ENCODE data around the gene TM9SF1. TPM values are rescaled to one million over a fixed set of nuclear protein-coding genes. Genes with fewer than 3 reads are reported as not detected.
"Not testable (repeated sequence)": the region's sequence is repeated elsewhere in the genome, so short reads cannot be mapped to it uniquely, and the experiment has no call there.

The TM9SF1 gene
- total and polyA plus RNA-seq, 8 donors, result 28.1 to 72.5 (median 35.2) TPM

- Histone ChIP-seq H3K27me3 (no peaks in the 10 kb centered on the region), H3K4me3 (no peak overlapping the region), H3K36me3 (peaks cover 0 to 19% of the 10 kb centered on the region in 2 donors), H3K4me1 (peaks cover 7 to 16% of the 10 kb centered on the region in 2 donors), H3K9me3 (no peaks in the 10 kb centered on the region), H3K27ac (no peak overlapping the region)
- intact Hi-C loops (cut with DNase I), result no loop called here
- no peak for TF ChIP-seq CTCF (IDR thresholded peaks at IDR 0.05)
- ATAC-seq, result no peak
- no peak for DNase-seq
Observed at GRCh38 chr14:24226473-24226872, 31.2 kb upstream of the TM9SF1 start.

GRCh38 chr14:24224618-24225071 lies 29.4 kb upstream of the TM9SF1 start:
- no peak for ATAC-seq
- Histone ChIP-seq H3K9me3 (no peaks in the 10 kb centered on the region), H3K27me3 (no peaks in the 10 kb centered on the region), H3K27ac (peak overlapping the region in 1 of 2 donors; percentile 43), H3K36me3 (peaks cover 0 to 19% of the 10 kb centered on the region in 2 donors), H3K4me3 (no peak overlapping the region), H3K4me1 (peaks cover under 1 to 2% of the 10 kb centered on the region in 2 donors)
- no peak for DNase-seq
- intact Hi-C loops (cut with DNase I), result no loop called here
- no peak for TF ChIP-seq CTCF (IDR thresholded peaks at IDR 0.05)

- H3K4me3 ChIP-seq; ATAC-seq; DNase-seq; H3K27me3 ChIP-seq; H3K4me1 ChIP-seq; intact Hi-C loops (cut with DNase I); H3K27ac ChIP-seq; H3K9me3 ChIP-seq: not testable (repeated sequence)
- peaks cover 0 to 16% of the 10 kb centered on the region in 2 donors for H3K36me3 ChIP-seq
Observed at GRCh38 chr14:24222987-24223386, 27.7 kb upstream of the TM9SF1 start.

- no peaks in the 10 kb centered on the region for H3K9me3 ChIP-seq
- no peak for TF ChIP-seq CTCF (IDR thresholded peaks at IDR 0.05)
- DNase-seq (no peak), ATAC-seq (no peak)
- H3K4me1 ChIP-seq, result peaks cover 6 to 16% of the 10 kb centered on the region in 2 donors
- intact Hi-C loops (cut with DNase I), result no loop called here
- H3K4me3 ChIP-seq, result no peak overlapping the region
- H3K27ac ChIP-seq, result no peak overlapping the region
- no peaks in the 10 kb centered on the region for H3K27me3 ChIP-seq
- H3K36me3 ChIP-seq, result peaks cover 0 to 9% of the 10 kb centered on the region in 2 donors
Observed at GRCh38 chr14:24219521-24219920, 24.3 kb upstream of the TM9SF1 start.

DNA sequence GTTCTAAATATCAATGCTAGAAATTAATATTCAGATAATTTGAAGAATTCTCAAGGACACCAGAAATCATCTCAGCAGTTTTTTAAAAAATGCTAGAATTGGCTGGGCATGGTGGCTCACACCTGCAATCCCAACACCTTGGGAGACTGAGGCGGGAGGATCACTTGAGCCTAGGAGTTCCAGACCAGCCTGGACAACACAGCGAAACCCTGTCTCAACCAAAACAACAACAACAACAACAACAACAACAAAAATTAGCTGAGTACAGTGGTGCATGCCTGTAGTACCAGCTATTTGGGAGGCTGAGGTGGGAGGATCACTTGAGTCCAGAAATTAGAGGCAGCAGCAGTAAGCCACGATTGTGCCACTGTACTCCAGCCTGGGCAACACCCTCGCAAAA lies 23.8 kb upstream of the TM9SF1 start:
- DNase-seq (no peak), ATAC-seq (no peak)
- H3K4me1 ChIP-seq, result peaks cover 6 to 21% of the 10 kb centered on the region in 2 donors
- H3K27me3 ChIP-seq, result no peaks in the 10 kb centered on the region
- H3K27ac ChIP-seq, result no peak overlapping the region
- intact Hi-C loops (cut with DNase I), result no loop called here
- no peak overlapping the region for H3K4me3 ChIP-seq
- peaks cover 0 to 9% of the 10 kb centered on the region in 2 donors for H3K36me3 ChIP-seq
- no peaks in the 10 kb centered on the region for H3K9me3 ChIP-seq
- TF ChIP-seq CTCF (IDR thresholded peaks at IDR 0.05), result no peak

GRCh38 chr14:24216876-24217275 lies 21.6 kb upstream of the TM9SF1 start:
- H3K36me3 ChIP-seq; H3K9me3 ChIP-seq; intact Hi-C loops (cut with DNase I); DNase-seq; H3K4me3 ChIP-seq; H3K27me3 ChIP-seq; H3K27ac ChIP-seq; ATAC-seq: not testable (repeated sequence)
- H3K4me1 ChIP-seq, result peaks cover 9 to 36% of the 10 kb centered on the region in 2 donors

Data from left lung (tissue), 10 donors.